Posterior vena cava (tissue), 2 donors: ENCODE results near the gene ZBTB37. TPM values are rescaled to one million over a fixed set of nuclear protein-coding genes. Genes with fewer than 3 reads are reported as not detected.

ENCODE experiments used
- total RNA-seq, 2 donors: library from RNA; stranded (reverse); fragmentation: NEBNext Ultra II Directional; extraction: Animal tissue kit (Norgen Biotek cat#: 25700); gene quantifications; one replicate each; pipeline ENCODE4 v1.2.1, GENCODE V29; 2021
- donor health status: DM: yes; HTN: yes; CAD: no.
- donor health status: DM: yes; HTN: yes; CAD: no.

The ZBTB37 gene
- total RNA-seq, 2 donors from 2014 or later = 12.0 to 15.0 TPM

Other genes starting within 250 kb of the ZBTB37 start
- not detected for gene TEX50, start 233.0 kb upstream of the ZBTB37 start, total RNA-seq
- gene ANKRD45, start 198.5 kb upstream of the ZBTB37 start, total RNA-seq = under 1 TPM; 0.14 to 0.42 TPM
- gene KLHL20, start 153.4 kb upstream of the ZBTB37 start, total RNA-seq = 10 to 100 TPM; 25.8 to 27.2 TPM
- gene DARS2, start 43.7 kb upstream of the ZBTB37 start, total RNA-seq = 1 to 10 TPM; 8.7 to 8.8 TPM
- gene CENPL, start 43.5 kb upstream of the ZBTB37 start, total RNA-seq = 1 to 10 TPM; 5.4 to 8.4 TPM
- 100 to 1,000 TPM; 185 to 193 TPM for gene GAS5, start 391 bp upstream of the ZBTB37 start, total RNA-seq
- gene SERPINC1, start 48.9 kb downstream of the ZBTB37 start, total RNA-seq = under 1 TPM in 1 of 2 donors, not detected in 1; 0.65 TPM
- 10 to 100 TPM; 25.8 to 27.2 TPM for gene RC3H1, start 154.0 kb downstream of the ZBTB37 start, total RNA-seq